Germinal center (tissue), 1 donor: Measurements from ENCODE around the gene RPS6KB2.

Source experiments
- DNase-seq: peaks from one replicate; pipeline ENCODE4 v3.0.0; 2012; ENCODE audit warnings: mixed read lengths, low spot score

RPS6KB2 gene

DNA sequence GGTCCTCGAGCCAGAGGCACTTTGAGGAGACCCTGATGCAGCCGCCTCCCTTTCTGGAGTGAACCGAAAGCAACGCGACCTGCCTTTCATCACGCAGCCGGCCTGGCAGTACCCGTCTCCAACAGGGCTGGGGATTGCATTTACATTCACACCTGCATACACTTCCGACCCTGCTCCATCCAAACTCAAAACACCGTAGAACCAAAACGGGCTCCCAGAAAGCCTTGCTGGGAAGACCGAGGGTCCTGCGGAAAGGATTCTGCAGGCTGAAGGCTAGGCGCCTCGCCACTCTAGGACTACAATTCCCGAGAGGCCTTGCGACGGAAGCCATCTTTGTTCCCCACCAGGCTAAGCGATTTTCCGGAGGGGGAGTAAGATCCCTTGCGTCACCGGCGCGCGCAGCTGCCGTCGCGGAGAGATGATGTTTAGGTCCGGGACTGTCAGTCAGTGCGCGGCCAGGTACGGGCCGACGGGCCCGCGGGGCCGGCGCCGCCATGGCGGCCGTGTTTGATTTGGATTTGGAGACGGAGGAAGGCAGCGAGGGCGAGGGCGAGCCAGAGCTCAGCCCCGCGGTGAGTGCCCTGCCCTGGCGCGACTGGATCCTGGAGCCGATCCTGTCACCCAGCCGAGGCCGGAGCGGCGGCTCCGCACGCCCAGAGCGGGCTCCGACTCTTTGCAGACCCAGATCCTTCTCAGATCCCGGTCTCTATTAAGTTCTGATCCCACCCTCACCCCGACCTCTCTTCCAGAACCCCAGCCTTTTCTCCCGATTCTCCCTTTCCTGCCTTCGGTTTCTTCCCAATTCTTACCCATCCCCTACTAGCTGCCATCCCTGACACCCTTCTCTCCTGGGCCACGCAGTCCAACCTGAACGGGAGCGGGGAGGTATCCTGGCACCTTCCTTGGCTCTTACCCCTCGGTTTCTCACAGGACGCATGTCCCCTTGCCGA, at the start of gene RPS6KB2:
Gene RPS6KB2 (plus strand): TSS at position 443 of the 950 bp plus-strand sequence. CDS start 52 bp downstream, at position 495.
- DNase-seq: peak; percentile 97

DNA sequence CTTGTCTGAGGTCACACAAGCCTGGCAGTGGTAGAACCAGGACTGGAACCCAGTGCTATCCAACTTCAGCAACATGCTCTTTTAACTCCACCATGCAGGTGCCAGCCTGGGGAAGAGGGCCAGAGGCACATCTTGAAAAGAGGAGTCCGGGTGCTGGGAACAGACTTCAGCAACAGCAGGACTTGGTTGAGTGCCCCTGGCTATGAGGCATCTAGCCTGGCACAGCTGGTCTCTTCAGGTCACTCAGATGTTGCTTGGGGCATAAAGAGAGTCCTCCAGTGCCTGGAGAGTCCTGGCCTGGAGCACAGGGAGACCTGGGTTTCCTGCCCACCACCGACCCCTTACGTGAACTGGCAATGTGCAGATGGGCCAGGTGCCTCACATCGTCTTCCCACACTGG, 49.8 kb upstream of the RPS6KB2 start:
- DNase-seq: no peak

DNA sequence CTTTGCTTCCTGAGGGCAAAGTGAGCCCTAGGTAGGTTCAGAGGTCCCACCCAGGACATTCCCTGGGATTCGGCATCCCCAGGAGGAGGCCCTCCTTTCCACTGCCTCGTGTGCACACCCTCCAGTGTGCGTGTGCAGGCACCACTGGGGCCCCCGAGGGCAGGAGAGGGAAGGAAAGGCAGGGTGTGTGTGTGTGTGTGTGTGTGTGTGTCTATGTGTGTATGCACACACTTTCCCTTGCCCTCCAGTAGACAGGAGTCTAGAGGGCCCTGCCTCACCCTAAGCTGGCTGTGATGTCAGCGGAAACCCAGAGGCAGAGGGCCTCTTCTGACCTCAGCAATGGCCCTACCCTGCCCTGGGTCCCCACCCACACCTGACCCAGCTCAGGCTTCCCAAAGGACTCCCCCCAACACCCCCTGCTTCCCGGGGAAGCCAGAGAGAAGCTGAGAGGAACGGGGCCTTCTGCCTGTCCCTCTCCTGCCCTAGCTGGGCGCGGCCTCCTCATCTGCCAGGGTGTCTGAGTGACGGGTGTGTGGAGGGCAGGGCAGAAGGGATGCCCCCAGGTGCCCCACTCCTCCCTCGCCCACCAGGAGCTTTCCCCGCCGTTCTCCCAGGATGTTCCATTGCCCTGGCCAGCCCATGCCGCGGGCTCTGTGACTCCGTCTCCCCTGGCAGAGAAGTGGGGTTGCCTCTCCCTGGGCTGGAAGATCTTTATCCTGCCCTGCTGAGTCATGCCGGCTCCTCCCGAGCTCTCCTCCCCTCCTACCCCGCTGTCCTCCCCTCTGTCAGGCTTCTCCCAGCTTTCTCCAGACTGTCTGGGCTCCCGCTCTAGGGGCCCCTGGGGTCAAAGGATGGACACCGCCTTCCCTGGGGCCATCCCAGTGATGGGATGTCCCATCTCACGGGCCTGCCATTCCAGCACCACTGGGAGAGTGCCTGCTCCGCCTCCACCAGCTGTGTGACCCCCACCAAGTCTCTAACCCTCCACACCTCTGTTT, 48.9 kb upstream of the RPS6KB2 start:
- no peak for DNase-seq

DNA sequence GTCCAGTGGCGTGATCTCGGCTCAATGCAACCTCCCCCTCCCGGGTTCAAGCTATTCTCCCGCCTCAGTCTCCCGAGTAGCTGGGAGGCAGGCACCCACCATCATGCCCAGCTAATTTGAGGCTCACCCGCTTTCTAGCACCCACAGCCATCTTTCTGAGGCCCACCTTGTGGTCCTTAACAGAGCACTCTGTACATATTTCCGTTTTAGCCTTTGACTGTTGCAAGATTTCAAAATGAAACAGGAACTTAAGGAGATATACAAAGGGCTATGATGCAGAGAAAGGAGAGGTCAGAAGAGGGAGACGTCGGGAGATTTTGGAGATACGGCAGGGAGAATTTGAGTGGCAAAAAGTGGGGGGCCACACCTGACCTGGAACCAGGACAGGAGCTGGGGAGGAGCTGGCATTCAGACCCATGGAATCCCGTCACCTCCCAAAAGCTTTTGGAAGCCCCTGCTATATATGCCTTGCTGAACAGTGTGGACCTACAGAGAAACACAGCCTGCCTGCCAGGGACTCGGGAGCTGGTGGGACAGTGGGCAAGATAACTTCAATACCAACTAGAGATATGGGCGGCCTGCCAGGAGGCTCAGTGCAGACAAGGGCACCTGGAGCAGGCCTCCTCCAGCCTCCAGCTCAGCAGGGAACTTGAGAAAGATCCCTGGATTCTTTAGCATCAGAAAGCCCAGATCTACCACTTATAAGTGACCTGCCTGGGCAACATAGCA, 46.9 kb upstream of the RPS6KB2 start:
- DNase-seq: peak; percentile 57

DNA sequence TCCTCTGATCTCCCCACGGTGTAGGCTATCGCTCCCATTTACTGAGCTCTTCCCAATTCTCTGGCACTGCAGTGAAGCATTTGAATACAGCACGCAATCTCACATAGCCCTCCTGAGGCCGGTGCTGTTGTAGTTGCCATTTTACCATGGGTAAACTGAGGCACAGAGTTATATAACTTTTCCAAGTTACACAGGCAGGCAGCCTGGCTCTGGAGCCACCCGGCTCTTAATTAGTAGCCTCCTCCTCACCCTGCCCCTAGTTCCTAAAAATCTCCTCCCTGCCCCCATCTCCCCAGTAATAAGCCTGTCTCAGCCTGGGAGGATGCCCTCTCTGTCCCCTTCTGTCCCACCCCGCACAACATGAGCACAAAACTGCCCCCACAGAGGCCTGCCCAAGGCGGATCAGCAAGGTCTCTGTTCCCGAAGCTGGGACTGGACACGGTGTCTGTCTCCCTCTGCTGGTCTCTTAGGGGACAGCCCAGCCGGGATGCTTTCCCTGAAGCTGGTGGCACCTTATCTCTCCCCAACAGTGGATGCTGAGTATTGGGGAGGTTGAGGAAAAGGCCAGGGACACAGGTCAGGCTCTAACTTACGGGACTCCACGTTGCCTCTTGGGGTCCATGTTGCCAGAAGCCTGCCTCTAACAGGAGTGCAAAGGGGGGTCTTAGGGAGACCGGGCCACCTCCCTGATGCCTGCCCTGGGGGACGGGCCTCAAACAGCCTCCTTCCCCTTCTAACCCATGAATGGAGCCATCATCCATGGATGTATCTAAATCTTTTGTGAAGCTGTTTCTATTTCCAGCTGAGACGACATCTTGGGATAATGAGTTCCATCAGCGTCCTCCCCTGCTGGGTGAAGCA, 45.8 kb upstream of the RPS6KB2 start:
- DNase-seq: peak; percentile 78

DNA sequence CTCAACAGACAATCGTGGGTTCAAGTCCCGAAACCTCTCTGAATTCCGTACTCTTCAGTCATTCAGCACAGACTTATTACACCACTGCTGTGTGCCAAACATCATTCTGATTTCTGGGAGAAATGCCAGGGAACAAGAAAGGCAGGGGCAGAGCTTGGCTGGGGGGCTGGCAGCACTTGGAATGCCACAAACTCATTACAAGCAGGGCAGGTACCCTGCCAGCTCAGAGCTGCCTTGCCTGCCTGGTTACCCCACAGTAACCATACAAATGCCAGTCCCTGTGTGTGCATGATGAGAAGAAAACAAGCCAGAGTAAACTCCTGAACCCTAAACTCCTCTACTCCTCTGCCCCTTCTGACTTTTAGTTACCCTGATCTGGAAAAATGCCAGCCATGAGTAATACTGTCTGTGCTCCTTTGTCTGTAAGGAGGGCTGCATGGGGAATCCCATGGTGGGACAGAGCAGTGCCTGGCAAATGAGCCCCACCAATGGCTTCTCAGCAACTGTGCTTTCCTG, 43.4 kb upstream of the RPS6KB2 start:
- DNase-seq: no peak

DNA sequence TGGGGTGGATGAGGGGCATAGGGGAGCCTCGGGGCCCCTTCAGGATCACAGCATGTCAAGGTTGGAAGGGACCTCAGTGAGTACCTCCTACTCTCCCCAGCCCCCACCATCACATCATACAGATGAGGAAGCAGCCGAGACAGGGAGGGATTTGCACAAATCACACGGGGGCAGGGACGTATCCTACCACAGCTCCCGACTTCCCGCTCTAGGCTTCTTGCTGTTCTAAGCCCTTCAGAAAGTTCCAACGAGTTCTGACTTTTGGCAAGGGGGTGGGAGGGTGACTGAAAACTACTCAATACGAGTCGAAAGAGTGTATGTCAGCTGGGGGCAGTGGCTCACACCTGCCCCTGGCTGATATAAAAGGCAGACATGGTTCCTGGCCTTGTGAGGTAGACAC, 41.2 kb upstream of the RPS6KB2 start:
- no peak for DNase-seq

DNA sequence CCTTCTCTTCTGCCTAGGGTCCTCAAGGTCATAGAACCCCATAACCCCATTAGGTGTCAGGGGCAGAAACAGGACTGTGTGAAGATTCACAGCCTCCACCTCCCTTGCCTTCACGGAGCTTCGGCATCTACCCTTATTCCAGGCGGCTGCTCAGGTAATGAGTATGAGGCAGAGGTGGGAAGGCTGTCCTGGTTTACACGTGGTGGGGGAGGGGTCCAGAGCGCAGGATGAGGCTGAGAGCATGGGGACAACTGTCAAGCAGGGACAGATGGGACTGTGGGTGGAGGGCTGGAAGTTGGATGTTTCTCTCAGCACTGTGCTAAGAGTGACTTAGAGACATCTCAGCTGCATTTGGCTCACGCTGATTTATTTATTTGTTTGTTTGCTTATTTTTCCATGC, 40.8 kb upstream of the RPS6KB2 start:
- no peak for DNase-seq

DNA sequence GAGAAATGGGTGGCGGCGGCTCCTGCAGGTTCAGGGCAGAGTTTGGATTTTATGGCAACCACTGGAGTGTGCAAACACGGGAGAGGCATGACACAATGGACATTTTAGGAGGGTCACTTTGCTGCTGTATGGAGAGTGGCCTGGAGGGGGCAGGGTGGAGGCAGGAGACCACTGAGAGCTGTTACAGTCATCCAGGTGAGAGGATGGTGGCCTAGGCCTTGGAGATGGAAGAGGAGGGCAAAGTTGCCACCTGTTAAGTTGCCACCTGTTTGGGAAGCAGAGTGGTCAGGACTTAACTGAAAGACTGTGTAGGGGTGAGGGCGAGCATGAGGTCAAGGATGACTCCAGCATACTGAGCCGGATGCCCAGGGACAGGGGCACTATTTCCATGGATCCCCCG, 38.8 kb upstream of the RPS6KB2 start:
- peak; percentile 54 for DNase-seq

DNA sequence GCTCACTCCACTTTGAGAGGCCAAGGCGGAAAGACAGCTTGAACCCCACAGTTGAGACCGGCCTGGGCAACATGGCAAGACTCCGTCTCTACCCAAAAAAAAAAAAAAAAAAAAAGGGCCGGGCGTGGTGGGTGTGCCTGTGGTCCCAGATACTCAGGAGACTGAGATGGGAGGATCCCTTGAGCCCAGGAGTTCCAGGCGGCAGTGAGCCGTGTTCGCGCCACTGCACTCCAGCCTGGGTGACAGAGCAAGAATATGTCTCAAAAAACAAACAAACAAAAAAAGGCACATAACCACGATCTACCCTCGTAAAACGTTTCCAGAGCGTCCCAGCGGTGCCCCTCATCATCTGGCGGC, 37.4 kb upstream of the RPS6KB2 start:
- DNase-seq: no peak

DNA sequence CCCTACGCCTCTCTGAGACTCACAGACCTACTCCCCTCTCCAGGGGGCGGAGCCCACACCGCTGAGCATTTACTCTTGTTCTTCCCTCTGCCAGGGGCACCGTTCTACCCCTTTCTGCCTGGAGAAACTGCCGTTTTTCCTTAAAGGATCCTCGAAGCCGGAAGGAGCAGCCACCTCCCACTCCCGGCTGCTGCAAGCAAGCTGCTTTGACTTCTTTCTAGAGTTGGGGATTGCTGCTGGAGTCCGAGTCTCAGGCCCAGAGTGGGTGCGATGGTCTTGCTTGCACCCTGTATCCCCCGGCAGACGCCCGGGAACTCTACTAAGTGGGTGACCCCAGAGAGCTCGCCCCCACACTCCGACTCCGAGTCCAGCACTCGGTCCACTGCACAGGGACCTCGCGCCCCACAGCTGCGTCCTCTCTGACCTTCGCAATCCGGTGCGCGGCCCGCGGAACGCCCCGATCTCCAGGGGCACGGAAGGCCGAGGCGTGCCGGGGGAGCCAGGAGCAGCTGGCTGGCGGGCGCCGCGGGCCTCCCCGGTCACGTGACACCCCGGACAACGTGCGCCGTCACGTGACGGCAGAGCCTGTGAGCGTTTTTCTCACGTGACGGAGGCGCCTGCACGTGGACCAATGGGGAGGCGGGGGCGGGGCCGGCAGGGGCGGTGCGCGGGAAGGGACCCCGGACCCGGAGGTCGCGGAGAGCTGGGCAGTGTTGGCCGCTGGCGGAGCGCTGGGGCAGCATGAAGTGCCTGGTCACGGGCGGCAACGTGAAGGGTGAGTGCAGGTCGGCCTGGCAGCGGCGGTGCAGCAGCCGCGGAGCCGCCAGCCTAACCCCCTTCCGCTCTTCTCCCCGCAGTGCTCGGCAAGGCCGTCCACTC, 36.8 kb upstream of the RPS6KB2 start, which contains the start of gene RAD9A:
Gene RAD9A (plus strand): TSS at position 683 of the 879 bp plus-strand sequence. CDS start 59 bp downstream, at position 742.
- peak; percentile 96 for DNase-seq

DNA sequence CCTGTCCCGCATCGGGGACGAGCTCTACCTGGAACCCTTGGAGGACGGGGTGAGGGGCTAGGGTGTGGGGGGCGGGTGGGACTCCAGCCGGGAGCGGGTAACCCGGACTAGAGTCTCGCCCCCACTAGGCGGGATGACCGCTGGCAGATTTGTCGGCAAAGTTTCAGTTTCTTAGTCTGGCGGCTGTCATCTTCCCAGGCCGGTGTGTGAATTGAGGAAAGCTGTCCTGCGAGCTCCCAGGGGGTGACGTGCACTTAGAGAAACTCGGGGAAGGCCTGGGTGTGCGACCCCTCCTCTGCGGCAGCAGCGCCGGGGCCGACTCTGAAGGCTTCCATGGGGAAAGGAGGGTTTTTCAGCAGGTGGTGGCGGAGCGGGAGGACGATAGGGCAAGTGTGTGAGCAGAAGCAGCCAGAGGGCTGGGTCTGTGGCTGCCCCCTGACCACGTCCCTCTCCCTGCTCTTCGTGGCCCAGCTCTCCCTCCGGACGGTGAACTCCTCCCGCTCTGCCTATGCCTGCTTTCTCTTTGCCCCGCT, 36.0 kb upstream of the RPS6KB2 start:
- no peak for DNase-seq

DNA sequence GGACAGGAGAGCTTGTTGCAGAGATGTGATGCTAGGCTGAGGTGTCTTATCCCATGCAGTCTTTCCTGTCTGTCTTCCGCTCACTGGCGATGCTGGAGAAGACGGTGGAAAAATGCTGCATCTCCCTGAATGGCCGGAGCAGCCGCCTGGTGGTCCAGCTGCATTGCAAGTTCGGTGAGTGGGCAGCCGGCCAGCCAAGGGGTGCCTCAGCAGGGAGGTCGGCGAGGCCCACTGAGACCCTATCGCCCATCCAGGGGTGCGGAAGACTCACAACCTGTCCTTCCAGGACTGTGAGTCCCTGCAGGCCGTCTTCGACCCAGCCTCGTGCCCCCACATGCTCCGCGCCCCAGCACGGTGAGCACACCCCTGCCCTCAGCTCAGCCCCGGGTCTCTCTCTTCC, 34.9 kb upstream of the RPS6KB2 start:
- no peak for DNase-seq

DNA sequence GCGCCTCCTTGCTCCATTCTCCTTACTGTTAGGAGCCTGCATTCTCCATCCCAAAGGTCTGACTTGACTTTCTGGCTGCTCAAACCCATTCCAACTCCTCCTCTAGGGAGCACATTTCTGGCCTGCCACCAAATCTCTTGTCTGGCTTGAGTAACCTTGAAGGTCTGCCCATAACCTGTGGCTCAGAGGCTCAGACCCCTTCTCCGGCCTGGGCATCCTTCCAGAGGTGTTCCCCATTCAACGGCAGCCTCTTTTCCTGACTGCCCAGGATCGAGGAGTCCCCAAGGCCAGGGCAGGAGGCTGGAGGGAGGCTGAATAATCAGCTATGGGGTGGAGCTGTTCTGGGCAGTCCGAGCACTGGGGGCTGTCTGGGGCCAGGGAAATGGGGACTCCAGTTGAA, 34.3 kb upstream of the RPS6KB2 start:
- DNase-seq: no peak

DNA sequence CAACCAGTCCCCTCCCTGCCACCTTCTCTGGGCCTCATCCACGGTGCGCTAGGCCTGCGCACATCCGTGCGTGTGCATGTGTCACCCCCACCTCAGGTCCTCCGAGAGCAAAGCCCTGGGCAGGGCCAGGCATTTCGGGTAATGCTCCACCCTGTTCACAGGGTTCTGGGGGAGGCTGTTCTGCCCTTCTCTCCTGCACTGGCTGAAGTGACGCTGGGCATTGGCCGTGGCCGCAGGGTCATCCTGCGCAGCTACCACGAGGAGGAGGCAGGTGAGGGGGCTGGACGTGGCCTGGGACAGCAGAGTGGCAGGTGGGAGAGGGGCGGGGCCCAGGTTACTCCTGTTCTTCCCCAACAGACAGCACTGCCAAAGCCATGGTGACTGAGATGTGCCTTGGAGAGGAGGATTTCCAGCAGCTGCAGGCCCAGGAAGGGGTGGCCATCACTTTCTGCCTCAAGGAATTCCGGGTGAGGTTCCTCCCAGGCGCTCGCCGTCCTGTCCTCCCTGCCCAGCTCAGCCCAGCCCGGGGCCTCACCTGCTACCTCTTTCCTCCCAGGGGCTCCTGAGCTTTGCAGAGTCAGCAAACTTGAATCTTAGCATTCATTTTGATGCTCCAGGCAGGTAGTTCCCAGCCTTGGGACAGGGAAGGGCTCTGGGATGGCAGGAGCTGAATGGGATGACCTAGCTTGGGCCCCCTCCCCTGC, 32.6 kb upstream of the RPS6KB2 start:
- no peak for DNase-seq

DNA sequence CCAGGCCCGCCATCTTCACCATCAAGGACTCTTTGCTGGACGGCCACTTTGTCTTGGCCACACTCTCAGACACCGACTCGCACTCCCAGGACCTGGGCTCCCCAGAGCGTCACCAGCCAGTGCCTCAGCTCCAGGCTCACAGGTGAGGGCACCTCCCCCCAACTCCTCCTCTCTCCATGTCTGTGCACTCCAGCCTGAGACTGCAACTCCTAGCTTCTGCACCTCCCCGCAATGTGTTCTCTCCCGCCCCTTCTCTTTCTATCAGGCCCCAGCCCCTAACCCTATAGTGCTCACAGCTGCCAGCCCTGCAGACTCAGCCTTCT, 32.1 kb upstream of the RPS6KB2 start:
- no peak for DNase-seq

DNA sequence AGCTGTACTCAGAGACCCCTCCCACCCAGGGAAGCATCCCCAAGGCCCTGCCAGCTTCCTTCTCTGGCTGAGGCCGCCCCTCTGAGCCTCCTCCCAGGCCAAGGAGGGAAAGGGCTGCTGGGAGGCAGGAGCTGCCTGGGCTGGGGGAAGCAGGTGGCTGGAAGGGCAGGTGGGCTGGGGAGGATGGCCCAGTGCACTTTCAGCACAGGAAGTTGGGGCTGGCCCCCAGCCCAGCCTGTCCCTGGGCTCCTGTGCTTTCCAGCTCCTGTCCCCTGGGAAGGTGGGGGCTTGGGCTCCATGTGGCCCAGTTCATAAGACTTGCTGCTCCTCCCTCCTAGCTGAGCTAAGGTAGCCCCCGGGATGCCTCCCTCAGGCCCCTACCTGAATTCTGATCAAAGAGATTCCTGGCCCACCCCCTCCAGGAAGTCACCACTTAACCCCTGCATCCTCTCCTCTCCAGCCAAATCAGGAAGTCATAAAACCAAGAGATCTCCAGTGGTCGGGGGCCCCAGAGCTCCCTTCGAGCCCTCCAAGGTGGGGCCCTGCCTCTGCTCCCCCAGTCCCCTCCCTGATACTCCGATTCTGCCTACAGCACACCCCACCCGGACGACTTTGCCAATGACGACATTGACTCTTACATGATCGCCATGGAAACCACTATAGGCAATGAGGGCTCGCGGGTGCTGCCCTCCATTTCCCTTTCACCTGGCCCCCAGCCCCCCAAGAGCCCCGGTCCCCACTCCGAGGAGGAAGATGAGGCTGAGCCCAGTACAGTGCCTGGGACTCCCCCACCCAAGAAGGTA, 31.5 kb upstream of the RPS6KB2 start:
- no peak for DNase-seq

DNA sequence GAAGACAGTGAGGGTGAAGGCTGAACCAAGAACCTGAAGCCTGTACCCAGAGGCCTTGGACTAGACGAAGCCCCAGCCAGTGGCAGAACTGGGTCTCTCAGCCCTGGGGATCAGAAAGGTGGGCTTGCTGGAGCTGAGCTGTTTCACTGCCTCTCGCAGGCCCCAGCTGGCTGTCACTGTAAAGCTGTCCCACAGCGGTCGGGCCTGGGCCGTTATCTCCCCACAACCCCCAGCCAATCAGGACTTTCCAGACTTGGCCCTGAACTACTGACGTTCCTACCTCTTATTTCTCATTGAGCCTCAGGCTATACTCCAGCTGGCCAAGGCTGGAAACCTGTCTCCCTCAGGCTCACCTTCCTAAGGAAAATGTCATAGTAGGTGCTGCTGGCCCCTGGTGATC, 30.8 kb upstream of the RPS6KB2 start:
- no peak for DNase-seq
